IMR-90 (cell line): Measurements from ENCODE around the gene APBB3. TPM values are rescaled to one million over a fixed set of nuclear protein-coding genes. Genes with fewer than 3 reads are reported as not detected.

Experiments used
- ATAC-seq: fragments of 200-7000 bp; cut with Tn5 transposase; 2 replicates; pipeline ENCODE4 v1.9.1; 2020; ENCODE audit warnings: low read depth, mild to moderate bottlenecking, moderate library complexity
- BruUV-seq: library from RNA; stranded (reverse); fragments of 400-500 nt; replicated peaks from 2 replicates; lab custom pipeline; 2021; lab: Mats Ljungman, UMichigan
- CTCF ChIA-PET: fragments of 300-600 bp; formaldehyde crosslinking; extraction: SDS; loops from one replicate; lab custom pipeline; 2021; ENCODE audit warnings: antibody characterized with exemption; lab: Yijun Ruan, JAX
- POLR2A ChIA-PET: fragments of 300-600 bp; sonication (Branson Sonifier 250); formaldehyde crosslinking; loops from one replicate; lab custom pipeline; 2022; ENCODE audit warnings: antibody characterized with exemption; ENCODE audit not compliant: unreplicated experiment; lab: Charles Lee
- DNase-seq: peaks from one replicate; pipeline ENCODE4 v3.0.0; 2013
- H2AFZ ChIP-seq: replicated peaks from 2 replicates; pipeline ENCODE3; 2013; ENCODE audit warnings: low read length, mild to moderate bottlenecking; ENCODE audit not compliant: poor library complexity
- H2AK5ac ChIP-seq: 2 replicates; pipeline ENCODE4 v1.6.1; 2013; ENCODE audit warnings: low read depth, low read length, inconsistent platforms
- H2AK9ac ChIP-seq: replicated peaks from 2 replicates; pipeline ENCODE3; 2013; ENCODE audit warnings: mild to moderate bottlenecking, low read depth, low read length, moderate library complexity; ENCODE audit not compliant: poor library complexity
- H2BK120ac ChIP-seq: 2 replicates; pipeline ENCODE4 v1.6.1; 2013; ENCODE audit warnings: low read depth, low read length, inconsistent platforms
- H2BK15ac ChIP-seq: 3 replicates; pipeline ENCODE4 v1.6.1; 2013; ENCODE audit warnings: low read depth, low read length, inconsistent platforms
- H2BK20ac ChIP-seq: 2 replicates; pipeline ENCODE4 v1.6.1; 2013; ENCODE audit warnings: low read depth, mild to moderate bottlenecking, inconsistent platforms, low read length, moderate library complexity
- H2BK5ac ChIP-seq: 2 replicates; pipeline ENCODE4 v1.6.1; 2013; ENCODE audit warnings: mild to moderate bottlenecking, low read depth, low read length, inconsistent platforms; ENCODE audit not compliant: poor library complexity, severe bottlenecking
- H3K14ac ChIP-seq: replicated peaks from 2 replicates; pipeline ENCODE4 v1.6.1; 2013; ENCODE audit warnings: low read depth, low read length, inconsistent platforms
- H3K18ac ChIP-seq: 2 replicates; pipeline ENCODE4 v1.6.1; 2013; ENCODE audit warnings: low read depth, low read length, control low read depth
- H3K23ac ChIP-seq: 2 replicates; pipeline ENCODE4 v1.6.1; 2013; ENCODE audit warnings: low read depth, low read length, inconsistent platforms
- H3K27ac ChIP-seq: 2 replicates; pipeline ENCODE4 v1.5.1; 2013; ENCODE audit warnings: mild to moderate bottlenecking, control low read depth, low read length; ENCODE audit not compliant: insufficient read depth
- H3K27me3 ChIP-seq: 2 replicates; pipeline ENCODE4 v1.6.1; 2013; ENCODE audit warnings: low read length; ENCODE audit not compliant: control insufficient read depth, insufficient read depth
- H3K36me3 ChIP-seq: 2 replicates; pipeline ENCODE4 v1.6.1; 2013; ENCODE audit warnings: low read length, mixed read lengths; ENCODE audit not compliant: control insufficient read depth, insufficient read depth
- H3K4ac ChIP-seq: 2 replicates; pipeline ENCODE4 v1.6.1; 2013; ENCODE audit warnings: low read depth, low read length, inconsistent platforms
- H3K4me1 ChIP-seq: 2 replicates; pipeline ENCODE4 v1.6.1; 2013; ENCODE audit warnings: low read length, mixed read lengths; ENCODE audit not compliant: control insufficient read depth, insufficient read depth
- H3K4me2 ChIP-seq: 2 replicates; pipeline ENCODE4 v1.6.1; 2013; ENCODE audit warnings: low read depth, mild to moderate bottlenecking, control low read depth, low read length, moderate library complexity
- H3K4me3 ChIP-seq: 2 replicates; pipeline ENCODE4 v1.5.1; 2013; ENCODE audit warnings: low read depth, mild to moderate bottlenecking, control low read depth, low read length, moderate library complexity; ENCODE audit not compliant: insufficient read depth
- H3K56ac ChIP-seq: 2 replicates; pipeline ENCODE4 v1.6.1; 2013; ENCODE audit warnings: low read length, inconsistent platforms; ENCODE audit not compliant: insufficient read depth; ENCODE audit errors: extremely low read depth
- H3K79me1 ChIP-seq, 2 experiments: 2 replicates each; pipeline ENCODE4 v1.6.1; 2013; ENCODE audit warnings: low read length in 2 of 2, inconsistent platforms in 1 of 2, low read depth in 1 of 2
- H3K9ac ChIP-seq: 2 replicates; pipeline ENCODE4 v1.6.1; 2013; ENCODE audit warnings: low read depth, low read length, control low read depth
- H3K9me1 ChIP-seq: 2 replicates; pipeline ENCODE4 v1.6.1; 2013; ENCODE audit warnings: low read length, inconsistent platforms; ENCODE audit not compliant: insufficient read depth
- H3K9me3 ChIP-seq: 2 replicates; pipeline ENCODE4 v1.6.1; 2013; ENCODE audit warnings: low read length; ENCODE audit not compliant: control insufficient read depth, insufficient read depth
- H4K20me1 ChIP-seq: 2 replicates; pipeline ENCODE4 v1.6.1; 2013; ENCODE audit warnings: low read length, inconsistent platforms; ENCODE audit not compliant: insufficient read depth
- H4K5ac ChIP-seq: 2 replicates; pipeline ENCODE4 v1.6.1; 2013; ENCODE audit warnings: mild to moderate bottlenecking, low read depth, low read length, control low read depth
- H4K8ac ChIP-seq, 2 experiments: 2 replicates each; pipeline ENCODE4 v1.6.1; 2013; ENCODE audit warnings: low read depth in 2 of 2, low read length in 2 of 2, control low read depth in 1 of 2, inconsistent platforms in 1 of 2
- H4K91ac ChIP-seq: 2 replicates; pipeline ENCODE4 v1.6.1; 2013; ENCODE audit warnings: low read depth, low read length, inconsistent platforms; ENCODE audit not compliant: insufficient read depth
- BHLHE40 ChIP-seq: fragments of 150-350 bp; IDR thresholded peaks from 2 replicates; pipeline ENCODE4 v1.6.1; 2016; ENCODE audit warnings: mild to moderate bottlenecking, low read depth, low read length
- CHD1 ChIP-seq: IDR thresholded peaks from 2 replicates; pipeline ENCODE4 v1.6.1; 2012; ENCODE audit warnings: low read depth, low read length, improper control_type of control experiment
- FOS ChIP-seq: fragments of 150-350 bp; IDR thresholded peaks from 2 replicates; pipeline ENCODE4 v1.6.1; 2016; ENCODE audit warnings: low read depth, low read length
- MAFK ChIP-seq: IDR thresholded peaks from 2 replicates; pipeline ENCODE4 v1.6.1; 2012; ENCODE audit warnings: low read depth, low read length, improper control_type of control experiment
- MAZ ChIP-seq: IDR thresholded peaks from 2 replicates; pipeline ENCODE4 v1.6.1; 2012; ENCODE audit warnings: low read depth, mild to moderate bottlenecking, low read length, improper control_type of control experiment, moderate library complexity, borderline replicate concordance
- MXI1 ChIP-seq: IDR thresholded peaks from 2 replicates; pipeline ENCODE4 v1.6.1; 2012; ENCODE audit warnings: low read depth, mild to moderate bottlenecking, low read length, moderate library complexity, borderline replicate concordance
- NFE2L2 ChIP-seq: fragments of 150-350 bp; IDR thresholded peaks from 2 replicates; pipeline ENCODE4 v1.6.1; 2016; ENCODE audit warnings: low read depth, mild to moderate bottlenecking, low read length
- POLR2A ChIP-seq: IDR thresholded peaks from 2 replicates; pipeline ENCODE4 v1.6.1; 2012; ENCODE audit warnings: mild to moderate bottlenecking, low read depth, low read length
- RAD21 ChIP-seq: IDR thresholded peaks from 2 replicates; pipeline ENCODE4 v1.6.1; 2012; ENCODE audit warnings: low read length, improper control_type of control experiment
- RFX5 ChIP-seq: IDR thresholded peaks from 2 replicates; pipeline ENCODE4 v1.8.0; 2012; ENCODE audit warnings: low read depth, mild to moderate bottlenecking, low read length, moderate library complexity
- SMC3 ChIP-seq: fragments of 150-350 bp; IDR thresholded peaks from 2 replicates; pipeline ENCODE4 v1.6.1; 2016; ENCODE audit warnings: low read depth, mild to moderate bottlenecking, antibody characterized with exemption, low read length, moderate library complexity
- WGBS, 2 experiments: methylation state at CpG; one replicate each; pipeline versions ENCODE4 v1.1.5 to v1.1.7; 2013; ENCODE audit warnings: missing lambda C conversion rate in 2 of 2; ENCODE audit not compliant: insufficient read length in 1 of 2; ENCODE audit errors: extremely low coverage in 2 of 2; 5-methylcytosine and 5-hydroxymethylcytosine counted together
- dilution Hi-C: fragments of 300-500 bp; cut with HindIII; formaldehyde crosslinking; loops from one replicate; pipeline ENCODE4 v1.14.3; 2018; ENCODE audit warnings: low sequenced_read_pairs; ENCODE audit not compliant: unreplicated experiment
- in situ Hi-C: fragments of 300-500 bp; cut with MboI; formaldehyde crosslinking; loops from 3 replicates; pipeline ENCODE4 v1.14.3; 2019; ENCODE audit warnings: low sequenced_read_pairs, inconsistent platforms, mixed read lengths
- intact Hi-C: fragments of 100-400 bp; cut with micrococcal nuclease; formaldehyde crosslinking; loops from 2 replicates; pipeline ENCODE4 v1.10.0; 2022
- polyA plus RNA-seq, 3 experiments: library from polyadenylated mRNA; depleted of rRNA; stranded (reverse); fragments of >200 nt; gene quantifications; 2 replicates each; pipeline ENCODE4 v1.2.3, GENCODE V29; 2012; ENCODE audit warnings: low replicate concordance in 1 of 3
- total RNA-seq: library from RNA; depleted of rRNA; stranded (reverse); fragments of >200 nt; gene quantifications from 2 replicates; pipeline ENCODE4 v1.2.3, GENCODE V29; 2012
- TF ChIP-seq, protein P1 (sequence below): fragments of 150-350 bp; IDR thresholded peaks from 2 replicates; pipeline ENCODE4 v1.6.1; 2016; ENCODE audit warnings: low read depth, mild to moderate bottlenecking, low read length, moderate library complexity, borderline replicate concordance
- TF ChIP-seq, protein P2 (sequence below): fragments of 150-350 bp; IDR thresholded peaks from 2 replicates; pipeline ENCODE4 v1.6.1; 2017; ENCODE audit warnings: mild to moderate bottlenecking, antibody characterized with exemption, low read length, low read depth

APBB3 gene
- total and polyA plus RNA-seq, 2 of the 4 experiments (the other 2 are of a cell fraction): 6.6 to 23.8 TPM

DNA sequence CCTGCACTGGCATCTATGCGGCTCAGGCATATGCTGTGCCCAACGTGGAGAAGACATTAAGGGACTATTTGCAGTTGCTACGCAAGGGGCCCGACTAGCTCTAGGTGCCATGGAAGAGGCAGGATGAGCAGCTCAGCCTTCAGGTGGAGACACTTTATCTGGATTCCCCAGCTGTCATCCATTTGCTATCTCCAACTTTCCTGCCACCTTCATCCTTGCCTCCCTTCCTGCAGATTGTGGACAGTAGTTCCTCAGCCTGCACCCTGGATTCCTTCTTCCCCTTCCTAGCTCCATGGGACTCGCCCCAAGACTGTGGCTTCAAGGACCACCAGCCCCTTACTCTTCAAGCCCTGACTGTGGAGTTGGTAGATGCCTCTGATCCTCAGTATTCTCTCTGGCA, 2.3 kb upstream of the APBB3 start:
- in situ Hi-C loops (no loop called here), intact Hi-C loops (no loop called here), dilution Hi-C loops (no loop called here)
- no peak for TF ChIP-seq BHLHE40
- TF ChIP-seq, protein P1, sequence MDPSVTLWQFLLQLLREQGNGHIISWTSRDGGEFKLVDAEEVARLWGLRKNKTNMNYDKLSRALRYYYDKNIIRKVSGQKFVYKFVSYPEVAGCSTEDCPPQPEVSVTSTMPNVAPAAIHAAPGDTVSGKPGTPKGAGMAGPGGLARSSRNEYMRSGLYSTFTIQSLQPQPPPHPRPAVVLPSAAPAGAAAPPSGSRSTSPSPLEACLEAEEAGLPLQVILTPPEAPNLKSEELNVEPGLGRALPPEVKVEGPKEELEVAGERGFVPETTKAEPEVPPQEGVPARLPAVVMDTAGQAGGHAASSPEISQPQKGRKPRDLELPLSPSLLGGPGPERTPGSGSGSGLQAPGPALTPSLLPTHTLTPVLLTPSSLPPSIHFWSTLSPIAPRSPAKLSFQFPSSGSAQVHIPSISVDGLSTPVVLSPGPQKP: no peak
- TF ChIP-seq, protein P2, sequence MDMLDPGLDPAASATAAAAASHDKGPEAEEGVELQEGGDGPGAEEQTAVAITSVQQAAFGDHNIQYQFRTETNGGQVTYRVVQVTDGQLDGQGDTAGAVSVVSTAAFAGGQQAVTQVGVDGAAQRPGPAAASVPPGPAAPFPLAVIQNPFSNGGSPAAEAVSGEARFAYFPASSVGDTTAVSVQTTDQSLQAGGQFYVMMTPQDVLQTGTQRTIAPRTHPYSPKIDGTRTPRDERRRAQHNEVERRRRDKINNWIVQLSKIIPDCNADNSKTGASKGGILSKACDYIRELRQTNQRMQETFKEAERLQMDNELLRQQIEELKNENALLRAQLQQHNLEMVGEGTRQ: no peak
- no peak for TF ChIP-seq FOS
- TF ChIP-seq NFE2L2: no peak
- no peak for TF ChIP-seq SMC3
- no peak for TF ChIP-seq CHD1
- no peak for TF ChIP-seq MAZ
- TF ChIP-seq MXI1: no peak
- TF ChIP-seq POLR2A: no peak
- TF ChIP-seq MAFK: no peak
- no peak for TF ChIP-seq RAD21
- TF ChIP-seq RFX5: no peak
- Histone ChIP-seq H2BK15ac (no peak overlapping the region), H4K8ac (no peak overlapping the region), H2BK5ac (no peak overlapping the region), H3K56ac (no peak overlapping the region), H3K4me3 (no peak overlapping the region), H3K4ac (no peak overlapping the region), H3K14ac (no peak overlapping the region), H3K23ac (no peak overlapping the region), H3K9ac (no peak overlapping the region), H2BK20ac (no peak overlapping the region), H3K18ac (no peak overlapping the region), H3K4me1 (peaks cover 8% of the 10 kb centered on the region), H4K91ac (no peak overlapping the region), H4K20me1 (no peaks in the 10 kb centered on the region), H3K27me3 (no peaks in the 10 kb centered on the region), H2AK5ac (no peak overlapping the region), H3K36me3 (peaks cover 28% of the 10 kb centered on the region), H2AFZ (no peak overlapping the region), H3K9me1 (peaks cover 19% of the 10 kb centered on the region), H2BK120ac (no peak overlapping the region), H3K4me2 (no peak overlapping the region), H4K5ac (no peak overlapping the region), H3K79me1 (peaks cover 27 to 54% of the 10 kb centered on the region in 2 experiments), H3K27ac (no peak overlapping the region), H3K9me3 (no peaks in the 10 kb centered on the region), H2AK9ac (peak overlapping the region; percentile 13)
- POLR2A ChIA-PET: no interaction called here
- no TSS peak for BruUV-seq
- DNase-seq: no peak
- 90% methylated on average over 3 of the region's 5 CpGs; no CpG with 5 or more reads in 1 of the 2 experiments for WGBS, 2 experiments
- ATAC-seq: no peak
- CTCF ChIA-PET: no interaction called here
